Measurements from ENCODE around the gene FAM110A.
"Not testable (repeated sequence)": the region's sequence is repeated elsewhere in the genome, so short reads cannot be mapped to it uniquely, and the experiment has no call there.

FAM110A gene

DNA sequence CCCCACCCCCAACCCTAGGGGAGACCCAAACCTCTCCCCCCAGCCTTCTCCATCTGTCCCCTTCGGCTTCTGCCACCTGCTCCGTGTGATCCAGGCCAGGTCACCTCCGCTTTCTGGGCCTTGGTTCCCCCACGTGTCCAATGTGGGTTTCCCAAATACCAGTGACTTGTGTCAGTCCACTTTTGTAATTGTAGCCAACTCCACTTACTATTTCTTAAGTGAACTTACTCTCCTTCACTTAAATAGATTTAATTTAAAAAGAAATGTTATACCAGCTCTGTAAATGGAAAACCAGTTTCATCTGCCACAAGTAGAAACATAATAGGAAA lies 10.0 kb upstream of the FAM110A start:
- no peak for DNase-seq (ENCODE audit: low read depth)

DNA sequence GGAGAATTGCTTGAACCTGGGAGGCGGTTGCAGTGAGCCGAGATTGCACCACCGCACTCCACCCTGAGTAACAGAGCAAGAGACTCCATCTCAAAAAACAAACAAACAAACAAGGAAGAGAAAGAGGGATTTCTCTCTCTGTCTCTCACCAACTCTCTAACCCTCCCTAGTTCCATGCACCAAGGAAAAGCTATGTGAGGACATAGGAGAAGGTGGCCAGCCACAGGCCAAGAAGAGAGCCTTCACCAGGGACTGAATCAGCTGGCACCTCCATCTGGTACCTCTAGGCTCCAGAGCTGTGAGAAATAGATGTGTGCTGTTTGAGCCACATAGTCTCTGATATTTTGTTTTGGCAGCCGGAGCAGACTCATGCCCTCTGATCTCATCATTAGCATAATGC lies 9.0 kb upstream of the FAM110A start:
- DNase-seq (ENCODE audit: low read depth): no peak

DNA sequence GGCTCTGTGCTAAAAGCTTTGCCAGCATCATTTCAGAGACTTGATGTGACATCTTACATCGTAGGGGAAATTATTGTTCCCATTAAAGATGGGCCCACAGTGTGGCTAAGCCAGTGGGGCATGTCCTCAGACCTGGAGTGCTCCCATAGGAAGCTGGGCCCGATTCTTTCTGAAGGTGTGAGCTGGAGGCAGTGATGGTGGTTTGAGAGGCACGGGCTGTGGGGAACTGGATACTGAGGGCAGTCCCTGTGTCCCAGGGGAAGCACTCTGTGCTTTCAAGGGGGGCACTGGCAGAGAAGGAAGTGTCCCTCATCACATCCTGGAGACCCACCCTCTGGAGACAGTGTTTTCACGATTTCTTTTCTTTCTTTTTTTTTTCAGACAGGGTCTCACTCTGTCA lies 8.6 kb upstream of the FAM110A start:
- no peak for DNase-seq (ENCODE audit: low read depth)

DNA sequence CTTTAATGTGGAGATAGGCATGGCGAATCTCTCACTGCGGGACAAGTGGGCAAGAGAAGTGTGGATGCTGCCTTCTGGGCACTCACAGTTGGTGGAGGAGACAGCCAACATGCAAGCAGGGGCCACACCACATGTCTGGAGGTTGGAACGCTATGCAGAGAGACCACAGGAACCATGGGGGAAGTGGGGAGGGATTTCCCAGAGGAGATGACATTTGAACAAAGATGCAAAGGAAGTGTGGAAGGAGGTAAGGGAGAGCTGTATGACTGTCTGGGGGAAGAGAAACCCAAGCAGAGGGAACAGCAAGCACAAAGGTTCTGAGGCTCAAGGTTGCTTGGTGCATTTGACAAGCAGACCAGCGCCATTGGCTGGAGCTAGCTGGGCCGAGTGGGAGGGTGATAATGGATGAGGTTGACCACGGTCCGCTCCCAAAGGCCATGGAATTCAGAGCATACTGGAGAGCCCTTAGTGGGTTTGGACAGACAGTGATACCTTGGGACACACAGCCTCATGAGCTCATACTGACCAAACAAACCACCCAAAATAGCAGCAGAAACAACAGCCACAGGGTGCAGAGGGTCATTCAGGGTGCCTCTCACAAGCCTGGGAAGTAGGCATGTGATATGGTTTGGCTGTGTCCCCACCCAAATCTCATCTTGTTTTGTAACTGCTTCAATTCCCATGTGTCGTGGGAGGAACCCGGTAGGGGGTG lies 7.6 kb upstream of the FAM110A start:
- DNase-seq (ENCODE audit: low read depth): no peak

DNA sequence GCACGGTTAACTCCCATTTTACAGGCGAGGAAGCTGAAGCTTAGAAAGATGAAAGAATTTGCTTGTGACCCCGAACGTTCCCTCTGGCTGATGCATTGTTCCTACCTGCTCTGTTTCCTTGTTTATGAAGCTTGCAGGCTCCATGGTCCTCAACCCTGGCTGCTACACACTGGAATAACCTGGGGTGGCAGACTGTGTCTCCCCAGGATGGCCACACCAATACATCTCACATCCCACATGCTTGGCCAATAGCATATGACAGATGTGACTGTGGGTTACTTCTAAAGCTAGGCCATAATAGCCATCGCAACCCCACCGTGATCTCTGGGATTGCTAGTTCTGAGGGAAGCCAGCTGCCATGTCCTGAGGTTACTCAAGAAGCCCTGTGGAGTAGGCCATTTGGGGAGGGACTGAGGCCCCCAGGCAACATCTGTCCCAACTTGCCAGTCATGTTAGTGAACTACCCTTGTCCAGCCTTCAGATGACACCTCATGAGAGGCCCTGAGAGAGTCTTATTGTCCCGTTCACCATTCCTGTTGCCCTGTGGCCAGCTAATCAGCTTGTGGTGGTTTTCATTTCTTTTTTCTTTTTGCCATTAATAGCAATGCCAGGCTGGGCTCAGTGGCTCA lies 6.7 kb upstream of the FAM110A start:
- DNase-seq (ENCODE audit: low read depth): no peak

DNA sequence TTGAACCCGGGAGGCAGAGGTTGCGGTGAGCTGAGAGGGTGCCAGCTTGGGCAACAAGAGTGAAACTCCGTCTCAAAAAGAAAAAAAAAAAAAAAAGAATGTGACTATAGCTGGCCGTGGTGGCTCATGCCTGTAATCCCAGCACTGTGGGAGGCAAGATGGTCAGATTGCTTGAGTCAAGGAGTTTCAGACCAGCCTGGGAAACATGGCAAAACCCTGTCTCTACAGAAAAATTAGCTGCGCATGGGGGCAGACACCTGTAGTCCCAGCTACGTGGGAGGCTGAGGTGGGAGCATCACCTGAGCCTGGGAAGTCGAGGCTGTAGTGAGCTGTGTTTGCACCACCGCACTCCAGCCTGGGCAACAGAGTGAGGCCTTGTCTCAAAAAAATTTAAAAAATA lies 5.5 kb upstream of the FAM110A start:
- DNase-seq (ENCODE audit: low read depth): not testable (repeated sequence)

DNA sequence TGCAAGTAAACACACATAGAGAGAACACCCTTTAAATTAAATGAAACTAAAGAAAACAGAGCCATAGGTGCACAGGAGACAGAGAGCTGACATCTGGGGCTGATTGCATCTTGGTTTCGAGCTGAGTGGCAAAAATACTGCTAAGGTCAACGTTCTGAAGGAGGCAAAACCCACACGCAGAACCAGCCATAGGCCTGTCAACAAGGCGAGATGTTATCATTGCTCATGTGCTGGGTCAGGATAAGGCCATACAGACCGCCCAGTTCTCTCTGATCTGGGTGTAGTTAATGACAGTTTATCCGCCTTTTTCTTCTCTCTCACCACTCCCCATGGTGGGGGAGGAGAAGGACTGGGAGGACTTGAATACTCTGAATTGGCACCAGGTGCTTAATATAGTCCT lies 4.5 kb upstream of the FAM110A start:
- no peak for DNase-seq (ENCODE audit: low read depth)

DNA sequence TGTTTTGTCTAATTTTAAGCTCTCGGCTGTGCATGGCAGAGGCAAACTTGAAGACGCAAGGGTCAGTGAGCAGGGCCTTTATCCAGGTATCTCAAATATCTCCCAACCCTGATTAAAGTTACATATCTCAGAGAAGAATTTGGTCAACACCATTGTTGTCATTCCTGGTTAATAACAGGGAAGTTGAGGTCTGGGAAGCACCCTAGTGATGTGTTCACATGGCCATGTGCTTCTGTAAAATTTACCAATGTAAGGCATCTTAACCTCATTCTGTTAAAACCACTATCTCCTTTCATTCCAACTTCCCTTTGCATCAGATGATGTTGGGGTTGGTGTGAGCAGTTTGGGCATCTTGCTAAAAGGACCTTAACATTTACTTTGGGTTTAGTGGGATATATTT lies 4.0 kb upstream of the FAM110A start:
- no peak for DNase-seq (ENCODE audit: low read depth)

DNA sequence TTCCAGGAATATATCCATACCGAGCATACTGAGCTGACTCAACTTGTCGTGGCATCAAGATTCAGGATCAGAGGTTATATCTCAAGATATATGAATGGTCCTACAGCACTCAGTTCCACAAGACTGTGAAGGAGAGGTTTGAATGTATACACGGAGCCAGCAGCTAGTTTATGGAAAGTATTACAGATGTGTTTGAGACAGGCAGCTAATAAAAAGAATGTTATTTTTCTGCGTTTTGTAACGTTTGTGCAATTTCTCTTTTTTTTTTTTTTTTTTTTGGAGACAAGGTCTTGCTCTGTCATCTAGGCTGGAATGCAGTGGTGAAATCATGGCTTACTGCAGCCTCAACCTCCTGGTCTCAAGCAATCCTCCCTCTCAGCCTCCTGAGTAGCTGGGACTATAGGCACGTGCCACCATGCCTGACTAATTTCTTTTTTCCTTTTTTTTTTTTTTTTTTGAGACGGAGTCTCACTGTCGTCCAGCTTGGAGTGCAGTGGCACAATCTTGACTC lies 3.4 kb upstream of the FAM110A start:
- no peak for DNase-seq (ENCODE audit: low read depth)

DNA sequence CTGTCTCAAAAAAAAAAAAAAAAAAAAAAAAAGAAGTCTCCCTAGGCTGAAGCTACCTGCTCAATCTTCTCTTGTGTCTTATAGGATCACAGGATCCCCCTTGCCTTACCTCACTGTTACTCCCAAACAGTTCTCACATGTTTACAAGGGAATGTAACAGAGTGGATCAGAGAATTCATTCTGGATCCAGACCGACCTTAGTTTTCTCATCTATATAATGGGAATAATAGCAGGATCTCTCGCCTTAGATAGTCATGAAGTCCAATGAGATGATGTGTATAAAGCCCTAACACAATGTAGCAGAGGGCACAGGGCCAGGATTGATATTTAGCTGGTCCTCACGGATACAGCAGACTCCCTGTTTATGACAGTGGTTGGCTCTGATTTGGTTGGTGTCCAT lies 2.3 kb upstream of the FAM110A start:
- DNase-seq (ENCODE audit: low read depth): no peak

DNA sequence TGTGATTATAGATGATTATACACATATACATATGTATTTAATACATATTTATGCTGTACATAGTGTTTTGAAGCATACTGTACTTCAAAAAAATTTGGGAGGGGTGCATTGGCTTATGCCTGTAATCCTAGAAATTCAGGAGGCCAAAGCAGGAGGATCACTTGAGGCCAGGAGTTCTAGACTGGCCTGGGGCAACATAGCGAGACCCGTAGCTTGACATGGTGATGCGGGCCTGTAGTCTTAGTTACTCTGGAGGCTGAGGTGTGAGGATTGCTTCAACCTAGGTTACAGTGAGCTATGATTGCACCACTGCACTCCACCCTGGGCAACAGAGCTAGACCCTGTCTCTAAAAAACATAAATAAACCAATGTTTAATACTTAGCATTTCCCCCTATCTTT lies 1.6 kb upstream of the FAM110A start:
- DNase-seq (ENCODE audit: low read depth): no peak

DNA sequence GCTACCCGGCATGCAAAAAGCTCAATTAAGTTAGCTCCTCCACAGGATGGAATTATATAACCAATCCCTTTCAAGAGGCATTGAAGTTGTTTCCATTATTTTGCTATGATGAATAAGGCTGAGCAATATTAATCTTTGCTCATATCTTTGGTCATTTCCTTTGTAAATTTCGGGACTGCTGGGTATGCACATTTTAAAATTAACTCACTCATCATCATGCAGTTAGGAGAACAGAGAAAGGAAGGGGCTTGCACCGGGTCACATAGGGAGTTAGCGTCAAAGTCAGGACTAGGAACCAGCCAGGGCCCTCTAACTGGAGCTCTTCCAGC lies 430 bp upstream of the FAM110A start:
- DNase-seq (ENCODE audit: low read depth): no peak

DNA sequence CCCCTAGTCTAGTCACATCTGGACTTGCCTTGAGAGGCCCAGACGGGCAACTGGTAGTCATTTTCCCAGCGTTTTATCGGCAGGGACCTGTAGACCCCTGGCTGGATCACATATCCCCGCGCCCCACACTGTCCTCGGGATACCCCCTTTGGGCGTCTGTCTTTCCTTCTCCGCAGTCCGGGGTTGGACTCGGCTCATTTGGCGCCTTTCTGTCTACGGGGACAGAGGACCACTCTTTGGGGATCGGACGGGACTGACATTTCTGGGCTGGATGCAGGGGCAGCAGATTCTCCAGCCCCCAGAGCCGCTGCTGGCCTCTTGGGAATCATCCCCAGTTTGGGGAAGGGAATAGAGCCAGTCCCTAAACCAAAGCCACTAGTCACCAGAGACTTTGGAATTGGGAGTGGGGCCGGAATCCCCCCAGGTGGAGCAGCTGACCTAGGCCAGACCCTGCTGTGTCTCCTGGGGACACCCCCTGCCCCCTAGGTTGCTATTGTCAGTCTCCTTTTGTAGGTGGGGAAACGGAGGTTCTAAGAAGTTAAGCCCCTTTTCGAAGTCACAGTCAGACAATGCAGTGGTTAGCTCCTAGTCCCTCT lies 734 bp downstream of the FAM110A start:
- DNase-seq (ENCODE audit: low read depth): no peak

DNA sequence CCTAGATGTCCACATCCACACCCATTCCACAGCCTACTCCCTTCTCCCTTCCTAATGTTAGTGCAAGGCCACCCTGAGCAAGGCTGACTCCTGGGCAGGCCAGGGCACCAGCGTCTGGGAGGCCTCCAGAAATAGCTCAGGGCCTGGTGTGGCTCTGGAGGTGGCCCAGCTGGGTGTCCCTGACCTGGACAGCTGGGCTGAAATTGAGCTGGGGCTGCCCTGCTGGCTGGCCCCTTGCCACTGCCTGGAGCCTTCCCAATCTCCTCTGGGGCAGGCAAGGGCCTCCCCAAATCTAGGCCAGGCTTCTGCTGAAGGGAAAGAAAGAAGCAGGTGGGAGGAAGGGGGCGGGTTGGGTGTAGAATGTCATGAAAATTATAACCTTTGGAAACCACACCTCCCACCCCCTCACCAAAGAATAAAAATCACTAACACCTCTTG lies 2.1 kb downstream of the FAM110A start:
- DNase-seq (ENCODE audit: low read depth): peak; percentile 34

DNA sequence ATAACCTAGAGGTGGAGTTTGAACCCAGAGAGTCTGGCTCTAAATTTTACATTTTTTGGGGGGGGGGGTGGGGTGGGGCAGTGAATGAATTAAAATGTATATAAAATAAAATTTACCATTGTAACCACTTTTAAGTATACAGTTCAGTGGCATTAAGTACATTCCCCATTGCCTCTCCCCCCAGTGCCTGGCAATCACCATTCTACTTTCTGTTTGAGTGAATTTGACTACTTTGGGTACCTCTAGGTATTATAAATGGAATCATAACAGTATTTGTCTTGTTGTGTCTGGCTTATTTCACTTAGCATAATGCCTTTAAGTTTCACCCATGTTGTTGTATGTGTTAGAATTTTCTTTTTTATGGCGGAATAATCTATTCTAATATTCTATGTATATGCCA lies 2.7 kb downstream of the FAM110A start:
- DNase-seq (ENCODE audit: low read depth): no peak

DNA sequence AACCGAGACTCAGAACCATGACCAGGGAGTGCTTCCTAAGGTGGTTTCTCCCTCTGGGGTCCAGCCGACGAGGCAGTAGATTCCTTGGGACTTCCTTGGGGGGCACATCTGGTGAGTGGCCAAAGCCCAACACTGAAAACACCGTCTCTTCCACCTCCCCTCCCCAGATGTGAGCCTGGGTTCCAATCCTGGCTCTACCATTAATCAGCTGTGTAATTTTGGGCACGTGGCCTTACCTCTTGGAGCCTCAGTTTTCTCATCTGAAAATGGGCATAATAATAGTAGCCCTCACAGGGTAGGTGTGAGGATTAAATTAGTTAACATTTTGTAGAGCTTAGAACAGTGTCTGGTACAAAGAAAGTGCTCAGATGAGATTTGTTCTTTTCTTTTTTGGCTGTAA lies 5.5 kb downstream of the FAM110A start:
- DNase-seq (ENCODE audit: low read depth): no peak

DNA sequence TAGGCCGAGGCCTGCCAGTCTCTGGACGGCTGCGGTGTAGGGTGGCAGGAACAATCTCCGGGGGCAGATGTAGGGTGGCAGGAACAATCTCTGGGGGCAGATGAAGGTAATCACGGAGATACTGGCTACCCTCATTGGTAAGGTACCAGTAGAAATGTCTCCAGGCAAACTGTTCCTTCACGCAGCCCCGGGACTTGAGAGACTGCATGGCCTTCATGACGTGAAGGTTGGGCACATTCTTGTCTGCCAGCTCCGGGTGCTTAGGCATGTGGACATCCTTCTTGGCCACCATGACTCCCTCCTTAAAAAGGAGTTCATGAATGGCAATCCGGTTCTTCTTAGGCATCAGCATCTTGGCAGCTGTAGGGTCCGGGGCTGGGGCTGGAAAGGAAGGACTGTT lies 6.1 kb downstream of the FAM110A start:
- DNase-seq (ENCODE audit: low read depth): no peak

DNA sequence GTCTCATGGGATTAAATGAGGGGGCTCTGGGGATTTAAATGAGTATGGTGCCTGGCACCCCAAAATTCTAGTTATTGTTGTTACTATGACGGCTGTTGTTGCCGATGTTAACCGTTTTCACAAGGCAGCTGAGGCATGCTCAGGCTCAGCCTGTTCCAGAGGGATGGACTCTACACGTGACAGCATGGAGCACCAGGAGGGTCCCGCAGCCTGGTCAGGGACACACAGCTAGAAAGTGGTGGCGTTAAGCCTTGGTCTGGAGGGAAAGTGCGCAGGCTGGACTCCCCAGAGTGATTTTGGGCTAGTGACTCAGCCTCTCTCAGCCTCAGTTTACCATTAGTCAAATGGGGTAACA lies 7.0 kb downstream of the FAM110A start:
- DNase-seq (ENCODE audit: low read depth): no peak

DNA sequence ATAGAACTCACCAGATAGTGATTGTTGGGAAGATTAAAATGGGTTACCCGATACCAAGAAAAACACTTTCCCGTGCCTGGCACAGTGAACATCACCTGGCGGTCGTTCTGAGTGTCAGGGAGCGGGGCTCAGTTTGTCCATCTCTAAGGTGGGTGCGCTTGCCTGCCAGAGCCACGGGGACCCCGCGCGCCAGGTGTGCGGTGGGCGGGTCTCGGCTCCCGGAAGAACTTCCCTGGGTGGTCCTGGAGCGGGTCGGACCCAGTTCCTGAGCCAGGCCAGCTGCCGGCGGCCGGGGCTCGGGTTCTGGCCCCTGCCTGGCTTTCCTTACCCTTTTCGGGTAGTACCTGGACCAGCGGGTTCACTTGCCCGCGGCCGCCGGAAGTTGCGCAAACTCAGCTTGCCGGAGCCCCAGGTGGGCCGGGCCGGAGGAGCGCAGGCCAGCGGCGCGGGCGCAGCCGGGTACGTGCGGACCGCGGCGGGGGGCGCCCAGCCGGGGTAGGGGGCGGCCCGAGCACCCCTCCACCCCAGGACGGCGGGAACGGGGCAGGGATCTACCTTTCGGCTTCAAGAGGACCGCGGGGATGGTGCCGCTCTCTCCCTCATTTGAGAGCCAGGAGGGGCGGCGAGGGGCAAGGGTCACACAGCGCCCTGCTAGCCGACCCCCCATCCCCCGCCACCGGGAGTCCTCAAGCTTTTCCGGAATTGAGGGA lies 7.5 kb downstream of the FAM110A start:
- no peak for DNase-seq (ENCODE audit: low read depth)

DNA sequence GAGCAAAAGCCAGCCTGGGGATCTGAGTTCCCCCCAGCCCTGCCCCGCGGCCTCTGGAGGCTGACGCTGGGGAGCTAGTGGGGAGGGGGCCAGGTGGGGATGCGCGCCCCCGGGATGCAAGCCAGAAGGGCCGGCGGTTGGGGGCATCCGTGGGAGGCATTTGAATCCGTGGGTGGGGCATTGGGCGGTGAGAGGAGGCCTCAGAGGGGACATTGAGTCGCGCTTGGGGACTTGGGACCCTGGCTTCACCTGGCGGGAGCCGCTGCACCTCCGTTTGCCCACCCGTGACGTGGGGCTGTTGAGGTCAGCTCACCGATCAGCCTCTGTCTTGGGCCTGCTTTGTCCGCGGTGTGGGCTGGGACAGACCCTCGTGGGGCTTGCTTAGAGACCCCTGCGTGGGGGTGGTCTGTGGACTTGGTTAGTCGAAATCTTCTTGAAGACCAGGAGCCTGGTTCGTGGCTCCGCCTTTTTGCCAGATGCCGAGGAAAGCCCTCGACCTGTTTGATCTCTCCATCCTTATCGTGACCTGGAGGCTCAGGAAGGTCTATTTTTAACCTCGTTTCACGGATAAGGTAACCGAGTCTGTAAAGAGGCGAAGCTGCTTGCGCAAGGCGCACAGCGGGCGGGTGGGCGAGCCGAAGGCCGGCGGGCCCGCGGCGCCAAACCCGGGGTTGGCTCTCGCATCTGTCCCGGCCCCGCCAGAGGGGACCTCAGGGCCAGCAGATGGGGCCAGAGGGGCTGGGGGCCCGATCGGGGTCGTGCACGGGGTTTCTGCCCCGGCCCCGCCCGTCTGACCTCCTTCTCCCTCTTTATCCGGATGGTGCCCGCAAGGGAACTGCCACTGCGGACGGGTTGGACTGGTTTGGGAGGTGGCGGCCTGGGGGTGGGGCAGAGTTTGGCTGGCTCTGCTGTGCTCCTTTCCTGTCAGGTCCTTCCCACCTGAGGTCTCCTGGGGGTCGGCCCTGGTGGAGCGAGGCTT lies 8.3 kb downstream of the FAM110A start:
- DNase-seq (ENCODE audit: low read depth): no peak

DNA sequence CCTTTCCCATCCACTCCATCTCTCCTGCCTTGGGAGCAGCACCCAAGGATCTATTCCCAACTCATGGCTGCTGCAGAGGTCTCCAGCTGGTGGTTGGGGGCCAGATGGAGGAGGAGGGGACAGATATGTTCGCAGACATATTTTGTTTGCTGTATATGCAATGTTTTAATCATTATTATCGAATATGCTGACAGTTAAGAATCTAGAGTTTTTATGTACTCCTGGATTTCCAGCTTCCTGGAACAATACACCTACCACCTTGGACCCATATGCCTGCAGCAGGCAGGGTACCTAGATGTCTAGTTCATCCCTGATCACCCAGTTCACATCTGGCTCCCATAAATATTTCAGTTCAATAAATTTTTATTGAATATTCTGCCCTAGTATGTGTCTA lies 9.0 kb downstream of the FAM110A start:
- DNase-seq (ENCODE audit: low read depth): no peak

DNA sequence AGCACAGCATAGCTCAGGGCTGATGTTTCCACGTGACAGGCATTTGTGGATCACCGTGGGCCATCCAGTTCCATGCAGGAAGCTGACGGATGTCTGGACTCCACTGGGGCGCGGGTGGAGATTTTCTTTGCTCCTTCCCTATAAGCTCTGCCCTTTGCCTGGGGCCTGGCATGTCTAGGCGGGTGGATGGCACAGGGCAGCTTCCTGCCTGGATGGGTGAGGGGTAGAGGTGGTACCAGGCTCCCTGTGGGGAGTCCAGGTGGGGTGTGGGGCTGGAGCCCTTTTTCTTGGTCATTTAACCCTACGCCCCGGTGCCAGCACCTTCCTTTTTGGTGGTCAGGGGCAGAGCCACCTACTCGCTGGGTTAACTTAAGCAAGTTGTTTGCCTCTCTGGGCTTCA lies 10.4 kb downstream of the FAM110A start:
- no peak for DNase-seq (ENCODE audit: low read depth)
